Stimulated activated CD8-positive, alpha-beta memory T cell treated with anti-CD3 and anti-CD28 coated beads, Interleukin-4, amount 100 ng/mL, for 48 hours (primary cell): Measurements from ENCODE around the gene RESP18.
"Not testable (repeated sequence)": the region's sequence is repeated elsewhere in the genome, so short reads cannot be mapped to it uniquely, and the experiment has no call there.

Experiments used
- DNase-seq: peaks from one replicate; pipeline ENCODE4 v3.0.0-alpha.2; 2020

Gene RESP18

DNA sequence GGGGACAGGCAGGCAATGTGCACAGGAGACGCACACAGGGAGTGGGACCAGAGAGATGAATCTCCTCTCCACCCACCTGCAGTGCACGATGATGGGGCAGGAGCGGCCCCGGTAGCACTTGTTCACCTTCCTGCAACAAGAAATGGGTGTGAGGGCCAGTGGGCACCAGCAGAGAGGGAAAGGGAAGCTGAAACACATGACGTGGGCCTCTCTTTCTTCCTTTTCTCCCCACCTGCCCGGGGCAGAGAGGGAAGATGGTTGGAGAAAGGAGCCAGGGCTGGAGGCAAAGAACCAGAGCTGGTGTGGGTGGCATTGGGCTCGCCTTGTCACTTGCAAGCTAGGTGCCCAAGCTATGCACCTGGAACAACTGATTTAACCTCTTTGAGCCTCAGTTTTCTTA, 41.1 kb downstream of the RESP18 start:
- no peak for DNase-seq

DNA sequence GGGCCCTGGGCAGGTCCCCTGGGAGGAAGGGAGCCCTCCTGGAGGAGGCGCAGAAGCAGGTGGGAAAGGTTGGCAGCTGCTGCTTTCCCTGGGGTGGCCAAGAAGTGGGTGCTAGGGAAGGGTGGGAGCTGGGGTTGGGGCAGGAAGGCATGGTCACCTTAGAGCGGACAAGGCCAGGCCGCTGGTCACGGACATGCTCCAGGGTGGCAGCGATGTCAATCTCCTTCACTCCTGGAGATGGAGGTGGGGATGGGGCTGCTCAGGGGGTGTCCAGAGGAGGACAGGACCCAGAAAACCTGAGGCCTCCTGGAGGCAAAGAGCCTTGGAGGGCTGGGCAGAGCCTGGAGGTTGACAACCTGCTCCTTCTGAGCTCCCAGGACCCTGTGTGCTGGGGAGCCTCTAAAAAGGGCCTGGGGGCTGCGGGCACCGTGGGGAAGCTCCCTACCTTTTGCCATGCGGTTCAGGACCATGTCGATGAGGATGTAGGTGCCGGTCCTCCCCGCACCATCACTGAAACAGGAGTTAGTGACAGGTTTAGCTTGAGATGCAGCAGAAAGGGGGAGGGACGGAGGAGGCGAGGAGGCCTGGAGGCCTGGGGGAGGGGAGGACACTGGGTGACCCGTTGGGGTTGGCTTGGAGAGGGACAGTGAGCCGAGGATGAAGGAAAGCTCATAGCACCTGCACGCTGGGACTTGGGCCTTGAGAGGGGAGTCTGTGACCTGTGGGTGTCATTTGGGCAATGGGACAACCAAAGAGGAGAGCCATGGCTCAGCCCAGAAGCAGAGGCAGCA, 42.0 kb downstream of the RESP18 start:
- no peak for DNase-seq

DNA sequence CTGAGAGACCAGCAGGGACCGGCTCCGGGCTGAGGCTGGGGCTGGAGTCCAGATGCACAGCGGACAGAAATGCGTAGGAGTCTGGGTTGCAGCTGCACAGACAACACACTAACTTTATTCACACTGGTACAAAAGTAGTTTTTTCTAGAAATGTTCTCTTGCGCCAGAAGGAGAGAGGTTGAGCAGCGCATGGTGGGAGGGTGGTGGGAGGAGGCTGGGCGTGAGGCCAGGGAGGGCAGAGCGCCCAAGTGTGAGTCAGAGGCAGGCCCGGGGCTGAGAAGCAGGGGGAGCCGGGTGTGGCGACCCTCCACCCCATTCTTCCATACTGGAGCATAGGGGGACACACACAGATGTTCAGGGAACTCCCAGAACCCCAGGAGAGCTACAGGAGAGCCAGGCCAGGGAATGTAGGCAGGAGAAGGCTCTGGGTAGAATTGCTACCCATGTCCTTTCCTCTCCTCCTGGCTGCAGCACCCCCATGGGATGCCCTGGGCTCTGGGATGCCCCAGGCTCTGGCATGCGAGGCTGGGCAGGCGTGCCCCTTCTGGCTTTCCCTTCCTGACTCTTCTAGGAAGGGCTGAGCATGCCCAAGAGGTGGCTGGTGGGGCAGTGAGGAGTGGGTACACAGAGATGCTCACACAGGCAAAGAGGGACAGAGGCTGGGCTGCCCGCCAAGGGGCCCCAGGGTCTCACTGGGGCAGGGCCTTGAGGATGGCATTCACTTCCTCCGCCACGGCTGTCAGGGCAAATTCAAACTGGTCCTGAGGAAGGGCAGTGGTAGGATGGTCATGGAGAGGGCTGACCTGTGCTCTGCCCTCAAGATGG, 42.8 kb downstream of the RESP18 start:
- no peak for DNase-seq

DNA sequence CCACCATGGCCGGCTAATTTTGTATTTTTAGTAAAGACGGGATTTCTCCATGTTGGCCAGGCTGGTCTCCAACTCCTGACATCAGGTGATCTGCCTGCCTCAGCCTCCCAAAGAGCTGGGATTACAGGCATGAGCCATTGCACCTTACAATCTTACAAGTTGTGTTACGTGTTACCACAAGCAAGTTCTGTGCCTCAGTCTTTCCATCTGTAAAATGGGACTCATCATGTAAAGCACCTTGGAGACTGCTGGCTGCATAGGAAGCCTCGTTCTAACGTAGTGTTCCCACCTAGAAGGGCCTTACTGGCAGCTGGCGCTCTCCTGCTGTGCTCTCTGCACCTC, 43.4 kb downstream of the RESP18 start:
- DNase-seq: no peak

DNA sequence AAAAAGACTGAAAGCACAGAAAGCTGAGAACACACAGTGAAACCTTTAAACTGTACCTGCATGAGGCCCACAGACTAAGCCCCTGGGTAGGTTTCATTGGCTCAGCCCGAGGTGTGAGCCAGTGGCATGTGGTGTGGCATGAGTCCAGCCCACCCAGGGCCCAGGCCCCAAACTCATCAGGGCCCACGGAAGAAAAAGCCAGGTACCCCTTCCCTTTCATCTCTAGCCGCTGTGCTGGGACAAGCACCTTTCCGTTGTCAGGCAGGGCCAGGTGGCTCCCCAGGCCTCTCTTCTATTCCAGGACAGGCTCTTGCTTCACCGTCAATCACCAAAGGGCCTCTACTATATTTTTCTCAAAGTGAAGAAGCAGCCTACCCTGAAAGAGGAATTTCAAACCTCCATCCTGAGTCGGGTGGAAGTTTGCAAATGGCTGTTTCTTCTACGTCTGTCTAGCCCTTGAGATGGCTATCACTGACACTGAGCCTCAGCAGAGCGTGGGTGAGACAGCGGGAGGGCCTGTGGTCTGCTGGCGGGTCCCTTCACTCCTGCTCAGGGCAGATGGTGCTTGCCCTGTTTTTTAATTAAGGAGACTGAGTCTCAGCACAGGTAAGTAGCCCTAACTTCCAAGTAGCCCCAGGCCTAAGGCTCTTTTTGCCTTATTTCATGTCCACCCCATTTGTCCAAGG, 44.8 kb downstream of the RESP18 start:
- DNase-seq: no peak

DNA sequence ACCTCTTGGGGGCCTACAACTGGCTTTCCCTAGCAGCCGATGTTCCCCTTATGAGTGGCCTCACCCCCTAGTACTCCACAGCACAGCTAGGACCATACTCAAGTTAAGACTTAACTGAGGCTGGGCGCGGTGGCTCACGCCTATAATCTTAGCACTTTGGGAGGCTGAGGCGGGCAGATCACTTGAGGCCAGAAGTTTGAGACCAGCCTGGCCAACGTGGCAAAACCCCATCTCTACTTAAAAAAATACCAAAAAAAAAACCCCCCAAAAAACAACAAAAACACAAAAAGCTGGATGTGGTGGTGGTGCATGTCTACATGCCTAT, 45.5 kb downstream of the RESP18 start:
- not testable (repeated sequence) for DNase-seq

DNA sequence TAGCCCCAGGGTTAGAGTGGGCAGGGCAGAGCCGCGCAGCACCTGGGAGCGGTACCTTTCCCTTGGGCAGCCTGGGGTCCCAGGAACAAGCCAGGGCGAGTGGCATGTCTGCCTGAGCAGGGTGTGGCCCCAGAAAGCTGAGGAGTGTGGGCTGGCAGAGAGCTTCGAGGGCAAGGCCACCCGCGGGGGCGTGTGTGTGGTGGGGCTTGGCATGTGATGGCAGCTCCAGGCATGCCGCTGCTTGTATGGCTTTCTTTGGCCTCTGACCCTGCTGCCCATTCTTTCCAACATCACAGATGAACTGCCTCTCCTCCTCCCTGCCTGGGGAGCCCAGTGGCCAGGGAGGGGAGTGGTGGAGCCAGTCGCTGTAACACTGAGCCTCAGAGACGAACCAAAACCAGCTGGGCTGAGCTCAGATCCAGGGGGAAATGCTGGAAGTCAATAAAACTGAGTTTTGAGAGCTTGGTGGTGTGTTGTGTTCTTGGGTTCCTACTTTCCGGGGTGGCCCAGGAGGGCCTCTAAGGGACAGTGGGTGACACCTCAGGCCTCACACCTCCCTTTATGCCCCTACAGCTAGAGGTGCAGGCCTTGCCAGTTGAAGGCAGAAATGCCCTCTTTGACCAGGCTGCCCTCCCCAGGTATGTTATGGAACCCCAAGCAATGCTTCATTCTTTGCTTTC, 46.0 kb downstream of the RESP18 start:
- no peak for DNase-seq

DNA sequence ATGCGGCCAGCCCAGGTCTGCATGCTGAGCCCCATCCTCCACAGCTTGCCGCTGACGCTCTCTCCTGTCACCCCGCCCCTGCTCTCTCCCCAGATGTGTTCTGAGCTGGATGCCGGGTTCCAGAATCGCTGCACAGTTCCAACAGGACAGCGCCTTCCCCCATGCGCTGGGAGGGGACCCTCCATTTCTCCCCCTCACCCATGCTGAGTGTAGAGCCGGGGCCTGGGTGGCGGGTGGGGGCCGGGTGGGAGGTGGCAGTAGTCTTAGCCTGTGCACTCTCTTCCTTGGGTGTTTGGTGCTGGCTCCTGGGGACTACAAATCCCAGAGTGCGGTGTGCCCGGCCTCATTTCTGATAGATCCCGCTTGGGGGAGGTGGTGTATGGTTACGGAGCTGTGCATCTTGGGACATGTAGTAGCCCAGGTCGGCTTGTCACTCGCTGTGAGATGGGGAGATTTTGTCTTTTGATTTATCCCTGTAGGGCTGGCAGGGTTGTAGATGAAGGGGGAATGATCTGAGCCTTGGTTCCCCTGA, 46.6 kb downstream of the RESP18 start:
- no peak for DNase-seq

DNA sequence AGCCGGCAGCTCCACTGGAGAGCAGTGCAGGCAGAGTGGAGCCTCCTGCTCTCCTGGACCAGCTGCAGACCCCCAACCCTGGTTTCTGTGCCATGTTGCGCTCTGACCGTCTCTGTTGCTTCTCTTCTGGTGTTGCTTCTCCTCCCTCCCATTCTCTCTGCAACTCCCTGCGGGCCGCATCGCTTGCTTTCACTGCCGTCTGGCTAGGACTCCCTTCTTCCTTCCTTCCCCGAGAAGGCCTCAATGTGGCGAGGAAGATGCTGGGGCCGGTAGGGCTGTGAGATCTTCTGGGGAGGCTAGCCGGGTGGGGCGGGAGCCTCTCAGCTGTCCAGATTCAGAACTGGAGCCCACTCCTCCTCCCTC, 47.2 kb downstream of the RESP18 start:
- DNase-seq: no peak

DNA sequence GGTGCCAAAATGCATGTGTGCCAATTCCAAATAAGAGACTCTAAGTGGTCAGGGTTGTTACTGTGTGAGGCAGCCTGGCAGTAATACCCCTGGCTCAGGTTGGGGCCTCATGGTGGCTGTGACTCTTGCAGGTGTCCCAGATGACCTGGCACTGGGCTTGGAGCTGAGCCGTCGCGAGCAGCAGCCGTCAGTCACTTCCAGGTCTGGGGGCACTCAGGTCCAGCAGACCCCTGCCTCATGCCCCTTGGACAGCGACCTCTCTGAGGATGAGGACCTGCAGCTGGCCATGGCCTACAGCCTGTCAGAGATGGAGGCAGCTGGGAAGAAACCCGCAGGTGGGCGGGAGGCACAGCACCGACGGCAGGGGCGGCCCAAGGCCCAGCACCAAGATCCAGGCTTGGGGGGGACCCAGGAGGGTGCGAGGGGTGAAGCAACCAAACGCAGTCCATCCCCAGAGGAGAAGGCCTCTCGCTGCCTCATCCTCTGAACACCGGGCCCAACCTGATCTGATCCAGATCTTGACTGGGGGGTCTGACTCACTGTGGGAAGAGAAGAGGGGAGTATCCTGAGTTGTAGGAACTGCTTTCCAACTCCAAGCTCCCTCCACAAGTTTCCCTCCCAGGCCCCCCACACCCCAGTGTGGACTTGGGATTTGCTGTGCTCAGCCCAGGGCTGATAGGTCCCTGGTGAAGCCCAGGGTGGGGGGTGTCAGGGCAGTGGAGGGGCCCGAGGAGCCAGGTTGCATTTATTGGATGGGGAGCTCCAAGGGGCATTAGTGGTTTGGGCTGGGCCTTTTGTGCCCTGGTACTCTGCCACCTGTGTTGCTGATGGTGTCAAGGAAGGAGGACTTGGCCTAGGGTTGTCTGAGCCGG, 47.8 kb downstream of the RESP18 start:
- no peak for DNase-seq

DNA sequence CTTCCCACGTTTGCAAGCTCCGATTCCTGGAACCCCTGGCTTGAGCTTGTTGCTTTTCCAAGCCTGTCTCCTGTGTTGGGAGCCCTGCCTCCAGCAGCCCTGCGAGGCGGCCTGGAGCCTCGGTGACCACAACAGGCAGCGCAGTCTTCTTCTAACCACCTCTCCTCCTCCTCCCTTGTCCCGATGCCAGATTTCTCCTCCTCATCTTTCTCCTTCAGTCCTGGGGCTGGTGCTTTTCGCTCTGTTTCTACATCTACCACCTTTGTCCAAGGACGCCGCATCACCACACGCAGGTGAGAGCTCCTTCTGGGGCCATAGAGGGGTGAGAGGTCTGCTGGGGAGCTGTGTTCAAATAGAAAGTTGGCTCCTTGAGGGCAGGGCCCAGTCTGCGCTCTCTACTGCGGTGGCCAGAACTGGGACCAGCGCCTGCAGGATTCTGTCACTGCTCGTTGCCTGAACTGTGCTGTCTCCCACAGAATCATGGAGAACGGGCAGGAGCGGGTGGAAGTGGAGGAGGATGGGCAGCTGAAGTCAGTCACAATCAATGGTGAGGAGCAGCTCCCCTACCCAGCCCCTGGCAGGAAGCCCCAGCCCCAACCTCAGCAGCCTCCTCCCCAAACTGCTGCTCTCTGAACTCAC, 49.5 kb downstream of the RESP18 start:
- DNase-seq: no peak

DNA sequence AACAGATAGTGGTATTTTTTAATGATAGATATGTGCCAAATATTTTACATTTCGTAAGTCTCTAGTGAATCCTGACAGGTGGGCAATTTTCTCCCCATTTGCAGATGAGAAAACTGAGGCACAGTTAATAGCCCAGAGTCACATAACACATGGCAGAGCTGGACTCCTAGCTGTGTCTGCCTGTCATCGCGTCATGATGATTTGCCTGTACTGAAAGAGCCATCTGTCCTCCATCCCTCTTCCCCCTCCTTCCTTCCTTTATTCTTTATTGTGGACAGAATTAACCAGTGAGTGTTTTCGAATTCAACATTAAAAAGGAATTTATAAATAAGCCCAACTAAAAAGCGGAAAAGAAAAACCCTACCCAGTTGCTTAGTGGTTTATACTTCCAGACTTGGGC, 50.2 kb downstream of the RESP18 start:
- DNase-seq: no peak

DNA sequence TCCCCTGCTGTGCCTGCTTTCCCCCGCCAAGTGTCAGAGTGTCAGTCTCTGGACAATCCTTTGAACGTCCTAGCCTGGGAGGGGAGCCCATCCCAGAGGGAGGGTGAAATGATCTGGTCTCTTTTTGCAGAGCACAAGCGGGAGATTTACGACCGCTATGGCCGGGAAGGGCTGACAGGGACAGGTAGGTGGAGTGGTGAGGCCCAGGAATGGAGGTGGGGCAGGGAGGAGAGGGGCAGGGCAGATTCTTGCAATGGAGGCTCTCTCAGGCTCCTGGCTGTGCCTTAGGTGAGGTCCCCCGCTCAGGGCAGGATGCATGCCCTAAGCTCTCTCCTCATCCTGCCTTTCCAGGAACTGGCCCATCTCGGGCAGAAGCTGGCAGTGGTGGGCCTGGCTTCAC, 51.0 kb downstream of the RESP18 start:
- DNase-seq: no peak

DNA sequence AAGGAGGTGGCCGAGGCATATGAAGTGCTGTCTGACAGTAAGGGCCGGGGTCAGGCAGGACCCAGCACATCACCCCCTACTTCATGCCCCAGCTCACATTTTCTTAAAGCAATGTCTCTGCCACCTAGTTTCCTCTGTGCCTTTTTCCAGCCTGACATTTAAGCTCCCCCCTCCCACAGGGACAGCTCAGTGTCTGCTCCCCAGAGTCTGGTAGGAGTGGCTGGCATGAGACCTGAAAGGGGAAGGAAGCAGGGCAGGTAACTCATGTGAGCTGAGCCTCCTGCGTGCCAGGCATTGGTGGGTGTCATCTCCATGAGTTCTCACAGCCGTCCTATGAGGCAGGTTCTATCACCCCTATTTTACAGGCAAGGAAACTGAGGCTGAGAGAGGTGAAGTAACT, 51.9 kb downstream of the RESP18 start:
- no peak for DNase-seq

DNA sequence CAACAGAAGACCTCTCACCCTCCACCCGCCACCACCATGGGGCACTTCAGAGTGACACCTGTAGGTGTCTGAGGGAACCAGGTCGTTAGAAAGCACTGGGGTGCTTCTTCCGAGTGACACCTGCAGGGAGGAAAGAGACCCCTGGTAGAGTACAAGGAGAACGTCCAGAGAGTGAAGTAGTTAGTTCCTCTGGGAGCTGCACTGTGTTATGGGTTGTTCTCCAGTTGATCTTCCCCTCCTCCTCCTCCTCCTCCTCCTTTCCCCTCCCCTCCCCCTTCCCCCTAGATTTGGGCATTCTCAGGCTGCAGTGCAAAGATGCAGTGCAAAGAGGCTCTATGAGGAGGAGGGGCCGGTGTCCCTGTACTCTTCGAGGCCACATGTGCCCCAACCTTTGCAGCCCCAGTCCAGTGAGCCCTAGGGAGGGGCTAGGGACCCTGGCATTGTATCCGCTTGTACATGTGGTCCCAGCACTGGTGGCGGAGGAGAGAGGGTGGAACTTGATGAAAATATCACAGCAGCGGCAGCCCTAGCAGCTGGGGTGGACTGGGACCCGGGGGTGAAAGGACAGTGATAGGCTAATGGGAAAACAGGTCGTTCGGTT, 52.5 kb downstream of the RESP18 start:
- no peak for DNase-seq

DNA sequence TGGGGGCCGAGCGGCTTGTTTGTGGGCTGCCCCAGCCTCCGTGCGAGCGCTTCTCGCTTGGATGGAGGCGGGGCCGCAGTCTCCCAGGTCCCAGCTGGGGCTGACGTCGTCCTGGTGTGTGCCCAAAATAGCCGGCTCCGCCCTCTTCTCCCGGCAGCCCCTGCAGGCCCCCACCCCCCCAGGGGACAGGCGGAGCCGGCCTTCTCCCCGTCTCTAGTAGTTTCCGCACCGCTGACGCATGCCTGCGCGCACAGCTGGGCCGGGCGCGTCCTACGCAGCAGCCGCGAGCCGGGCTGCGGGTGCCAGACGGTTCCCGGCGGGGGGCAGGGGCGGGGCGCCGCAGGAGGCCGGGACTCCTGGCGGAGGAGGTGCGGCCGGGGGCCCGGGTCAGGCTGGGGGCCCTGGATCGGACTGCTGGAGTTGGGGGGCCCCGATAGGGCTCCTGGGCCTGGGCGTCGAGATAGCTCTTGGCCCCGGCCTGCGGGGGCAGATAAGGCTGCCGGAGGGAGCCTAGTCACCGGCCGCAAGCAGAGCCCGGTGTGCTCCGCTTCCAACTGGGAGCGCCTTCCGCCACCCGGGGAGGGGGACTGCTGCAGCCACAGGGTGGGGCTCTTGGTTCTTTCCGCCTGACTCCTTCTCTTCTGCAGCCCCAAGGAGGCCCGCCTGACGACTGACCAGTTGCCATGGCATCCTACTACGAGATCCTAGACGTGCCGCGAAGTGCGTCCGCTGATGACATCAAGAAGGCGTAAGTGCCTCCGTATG, 53.2 kb downstream of the RESP18 start, which contains the start of gene DNAJB2:
Gene DNAJB2 (plus strand): TSS at position 216 of the 765 bp plus-strand sequence. CDS start 468 bp downstream, at position 684.
- peak; percentile 99 for DNase-seq

DNA sequence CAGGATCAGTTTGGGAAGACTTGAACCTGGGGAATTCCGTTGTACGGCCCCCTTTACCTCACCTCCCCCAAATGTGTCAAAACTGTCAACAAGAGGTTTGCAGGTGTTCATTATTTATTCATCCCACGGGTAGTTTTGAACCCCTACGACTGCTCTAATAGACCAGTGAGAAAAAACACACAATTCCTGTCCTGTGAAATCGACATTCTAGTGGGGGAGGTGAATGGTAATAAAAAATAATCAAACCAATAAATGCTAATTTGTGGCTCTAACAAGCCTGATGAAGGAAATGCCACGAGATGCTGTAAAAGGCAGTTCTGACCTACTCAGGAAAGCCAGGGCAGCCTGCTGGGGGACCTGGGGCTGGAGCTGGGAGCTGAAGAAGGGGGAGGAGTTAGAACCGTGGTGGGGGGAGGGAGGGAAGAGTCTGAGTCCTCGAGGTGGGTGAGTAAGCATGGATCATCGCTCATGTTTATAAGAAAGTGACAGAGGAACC, 53.8 kb downstream of the RESP18 start:
- no peak for DNase-seq

DNA sequence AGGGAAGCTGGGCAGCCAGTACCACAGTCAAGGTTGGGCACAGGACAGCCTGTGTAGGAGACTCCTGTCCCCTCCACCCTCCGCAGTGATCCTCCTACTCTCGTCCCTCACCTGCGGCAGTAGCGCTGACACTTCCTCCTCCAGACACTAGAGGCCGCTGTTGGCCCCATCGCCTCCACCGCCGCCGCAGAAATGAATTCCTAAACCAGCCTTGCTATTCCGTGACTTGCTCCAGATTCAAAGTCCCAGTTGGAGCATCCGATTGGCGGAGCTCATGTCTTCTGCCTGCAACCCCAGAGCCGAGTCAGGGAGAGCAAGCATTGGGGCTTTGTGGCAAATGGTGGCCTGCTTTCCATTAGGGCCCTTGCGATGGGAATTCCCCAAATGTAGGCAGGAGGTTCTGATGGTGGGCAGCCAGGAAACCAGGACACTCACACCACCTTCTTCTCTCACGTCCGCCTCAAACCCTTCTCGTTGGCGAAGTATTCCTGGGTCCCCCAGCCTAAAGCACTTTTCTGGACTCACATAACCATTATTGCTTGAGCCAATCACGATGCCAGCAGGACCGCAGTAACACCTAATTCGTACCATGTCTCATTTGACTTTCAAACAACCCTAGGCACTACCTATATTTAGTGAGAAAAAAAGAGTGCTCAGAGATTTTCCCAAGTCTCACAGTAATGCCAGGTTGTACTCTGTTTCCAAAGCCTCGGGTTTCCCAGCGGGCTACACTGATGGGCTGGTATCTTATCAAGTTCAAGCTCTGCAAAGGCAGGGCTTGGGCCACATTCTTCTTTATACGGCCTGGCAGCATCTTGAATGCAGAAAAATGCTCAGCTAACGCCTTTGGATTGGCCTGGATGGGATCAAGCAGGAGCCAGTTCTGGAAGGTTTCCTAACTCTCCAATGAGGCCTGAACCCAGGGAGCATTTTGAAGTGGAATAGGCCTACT, 54.6 kb downstream of the RESP18 start:
- peak; percentile 87 for DNase-seq
